Adrenal gland (tissue), 12 donors: Measurements from ENCODE around the gene MDC1. TPM values are rescaled to one million over a fixed set of nuclear protein-coding genes. Genes with fewer than 3 reads are reported as not detected.
A peak's percentile ranks its signal among the peaks of the same experiment; 100 is the strongest.

Experiments
- DNase-seq, 7 donors: peaks; one replicate each; pipeline ENCODE4 v3.0.0-alpha.2; 2019 to 2020
- H3K27ac ChIP-seq, 5 donors: fragments of 200-600 bp; sonication (generic) in 4 of 5; 1 replicate in 3 of 5; 2 replicates in 2 of 5; pipeline versions ENCODE4 v1.5.1 to v1.8.0; 2016 to 2020; ENCODE audit warnings: mild to moderate bottlenecking in 1 of 5
- H3K27me3 ChIP-seq: fragments of 200-600 bp; 2 replicates; pipeline ENCODE4 v1.8.0; 2021
- H3K36me3 ChIP-seq, 2 donors: fragments of 200-600 bp; replicated peaks in 1 of 2; 1 replicate in 1 of 2; 2 replicates in 1 of 2; pipeline versions ENCODE4 v1.5.1 to v1.8.0; 2018 to 2022
- H3K4me1 ChIP-seq, 2 donors: fragments of 200-600 bp; replicated peaks in 1 of 2; 1 replicate in 1 of 2; 2 replicates in 1 of 2; pipeline versions ENCODE4 v1.5.1 to v1.8.0; 2018 to 2021
- H3K4me3 ChIP-seq, 4 donors: fragments of 200-600 bp; sonication (generic) in 3 of 4; one replicate each; pipeline ENCODE4 v1.5.1; 2016 to 2018
- H3K9me3 ChIP-seq, 3 donors: fragments of 200-600 bp; sonication (generic) in 1 of 3; replicated peaks in 1 of 3; 1 replicate in 2 of 3; 2 replicates in 1 of 3; pipeline versions ENCODE4 v1.5.1 to v1.8.0; 2016 to 2021
- CTCF ChIP-seq, 6 experiments: fragments of 450-650 bp in 4 of 6; fragments of 200-600 bp in 2 of 6; sonication (generic) in 1 of 6; IDR thresholded peaks; 1 replicate in 5 of 6; 2 replicates in 1 of 6; pipeline versions ENCODE4 v1.5.1 to v1.8.0; 2016 to 2021; ENCODE audit warnings: antibody characterized with exemption in 6 of 6, mild to moderate bottlenecking in 2 of 6, moderate library complexity in 1 of 6
- POLR2A ChIP-seq, 2 donors: fragments of 450-650 bp; IDR thresholded peaks; one replicate each; pipeline ENCODE4 v1.6.1; 2017; ENCODE audit warnings: antibody characterized with exemption in 2 of 2, mild to moderate bottlenecking in 2 of 2, moderate library complexity in 1 of 2
- WGBS, 4 donors: extraction: QIAGEN DNeasy Blood & Tissue Kit in 2 of 4; methylation state at CpG; one replicate each; pipeline versions ENCODE4 v1.1.5 to v1.1.7; 2013 to 2017; 5-methylcytosine and 5-hydroxymethylcytosine counted together
- intact Hi-C, 2 donors: fragments of 100-400 bp; cut with DNase I; formaldehyde crosslinking; loops; one replicate each; pipeline versions ENCODE4 v1.14.1 to v1.15.0; 2022 to 2023
- polyA plus RNA-seq, 3 donors: library from polyadenylated mRNA; stranded (reverse); fragments of 200-250 nt in 2 of 3; fragments of 350-450 nt in 1 of 3; fragmentation: Illumina TruSeq in 1 of 3; extraction: RNeasy Lipid Tissue Mini Kit (QIAGEN cat#74804) in 1 of 3; gene quantifications; one replicate each; pipeline ENCODE4 v1.2.3, GENCODE V29; 2013 to 2014
- total RNA-seq, 9 donors: library from RNA; depleted of rRNA in 4 of 9; stranded (reverse); fragments of >200 nt in 4 of 9; fragments of 120-200 nt in 1 of 9; fragmentation: NEBNext Ultra II Directional in 1 of 9; extraction: Animal tissue kit (Norgen Biotek cat#: 25700) in 1 of 9; gene quantifications; one replicate each; pipeline versions ENCODE4 v1.1.0 to v1.2.4, GENCODE V29; 2013 to 2023
- donor health status: healthy with polysubstance abuse.
- donor health status: Bipolar disorder and iron deficiency.
- donor health status: DM: yes; HTN: yes; CAD: no.
- donor health status: DM: no; HTN: no; CAD: no.
- donor health status: DM: no; HTN: no; CAD: no.
- donor health status: DM: yes; HTN: yes; CAD: no.

The MDC1 gene
- total and polyA plus RNA-seq, 12 donors, result 2.8 to 27.6 (median 18.9) TPM

GRCh38 chr6:30686908-30687658 is 30.0 kb downstream of the MDC1 start:
- Histone ChIP-seq H3K36me3 (no peaks in the 10 kb centered on the region), H3K27me3 (no peaks in the 10 kb centered on the region), H3K27ac (peak overlapping the region; percentile 94 to 98 (median 95)), H3K4me1 (peaks cover 50 to 69% of the 10 kb centered on the region in 2 donors), H3K9me3 (no peaks in the 10 kb centered on the region), H3K4me3 (peak overlapping the region; percentile 29 to 87 (median 78))
- peak; percentile 90 to 97 (median 95) for DNase-seq
- TF ChIP-seq CTCF (IDR thresholded peaks at IDR 0.05), result peak in 2 of 6 experiments; percentile 9 to 11
- TF ChIP-seq POLR2A (IDR thresholded peaks at IDR 0.05), result peak; percentile 9 to 52
- WGBS, 4 donors, result 0 to 2% (median 1%) methylated on average over 16 to 52 of the region's 52 CpGs
- intact Hi-C loops, result loop anchor here (2.0 kb wide), 1 partner anchor 34 kb away; the partner anchor contains the start of gene TUBB (in 2 of the 2)

DNA sequence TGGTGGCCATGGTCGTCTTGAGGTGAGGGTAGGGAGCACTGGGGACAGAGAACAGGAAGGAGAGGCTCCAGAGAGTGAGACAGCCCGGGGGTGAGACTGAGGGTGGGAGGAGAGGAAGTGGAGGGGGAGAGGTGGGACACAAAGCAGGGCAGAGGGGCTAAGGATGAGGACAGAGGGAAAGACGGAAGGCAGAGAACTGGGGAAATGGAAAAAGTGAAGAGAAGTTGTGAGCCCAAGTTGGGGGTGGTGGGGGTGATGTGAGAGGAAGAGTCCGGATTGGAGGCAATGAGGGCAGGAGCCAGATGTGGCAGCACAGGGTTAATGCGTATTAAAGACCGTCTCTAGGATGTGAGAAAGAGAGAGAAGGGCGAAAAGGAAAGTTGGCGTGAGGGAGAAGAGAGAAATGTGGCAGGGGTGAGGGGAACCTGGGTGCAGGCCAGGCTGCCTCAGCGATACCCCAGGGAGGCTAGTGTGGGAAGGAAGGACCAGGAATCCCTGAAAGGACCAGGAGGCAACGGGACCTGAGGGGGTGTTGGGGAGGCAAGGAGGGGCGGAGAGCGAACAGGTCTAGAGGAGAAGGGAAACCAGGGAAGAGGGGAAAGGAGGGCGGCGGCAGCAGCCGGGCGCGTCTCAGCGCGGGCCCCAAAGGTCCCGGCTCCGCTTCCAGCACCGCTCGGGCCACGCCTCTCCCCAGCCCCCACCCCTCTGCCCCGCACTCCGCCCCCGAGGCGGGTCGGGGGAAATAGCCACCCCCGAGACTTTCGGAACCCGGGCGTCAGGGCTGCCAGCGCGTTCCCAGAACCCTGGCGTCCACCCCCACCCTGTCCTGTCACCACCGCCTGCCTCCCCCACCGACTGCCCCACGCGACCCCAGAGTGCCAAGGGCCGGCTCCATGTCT is 30.8 kb downstream of the MDC1 start, which contains the start of gene PPP1R18:
TSS of gene PPP1R18 (minus strand) at position 637 of the 899 bp plus-strand sequence. CDS start at position 10, 627 bp downstream.
- 2 to 9% (median 5%) methylated on average over 13 to 41 of the region's 41 CpGs for WGBS, 4 donors
- DNase-seq, result peak in 6 of 7 donors; percentile 82 to 87 (median 84)
- H3K4me3 ChIP-seq, result peak within 1 kb of the TSS; percentile 29 to 87 (median 78)
- no peaks in the 10 kb centered on the region for H3K36me3 ChIP-seq
- H3K9me3 ChIP-seq, result no peaks in the 10 kb centered on the region
- no peaks in the 10 kb centered on the region for H3K27me3 ChIP-seq
- TF ChIP-seq POLR2A (IDR thresholded peaks at IDR 0.05) (peak in 1 of 2 donors; percentile 40), CTCF (IDR thresholded peaks at IDR 0.05) (no peak)
- H3K4me1 ChIP-seq, result peaks cover 56 to 75% of the 10 kb centered on the region in 2 donors
- peak within 1 kb of the TSS; percentile 94 to 98 (median 95) for H3K27ac ChIP-seq
- intact Hi-C loops, result loop anchor here (2.0 kb wide), 1 partner anchor 35 kb away; the partner anchor contains the start of gene TUBB (in 2 of the 2)

DNA sequence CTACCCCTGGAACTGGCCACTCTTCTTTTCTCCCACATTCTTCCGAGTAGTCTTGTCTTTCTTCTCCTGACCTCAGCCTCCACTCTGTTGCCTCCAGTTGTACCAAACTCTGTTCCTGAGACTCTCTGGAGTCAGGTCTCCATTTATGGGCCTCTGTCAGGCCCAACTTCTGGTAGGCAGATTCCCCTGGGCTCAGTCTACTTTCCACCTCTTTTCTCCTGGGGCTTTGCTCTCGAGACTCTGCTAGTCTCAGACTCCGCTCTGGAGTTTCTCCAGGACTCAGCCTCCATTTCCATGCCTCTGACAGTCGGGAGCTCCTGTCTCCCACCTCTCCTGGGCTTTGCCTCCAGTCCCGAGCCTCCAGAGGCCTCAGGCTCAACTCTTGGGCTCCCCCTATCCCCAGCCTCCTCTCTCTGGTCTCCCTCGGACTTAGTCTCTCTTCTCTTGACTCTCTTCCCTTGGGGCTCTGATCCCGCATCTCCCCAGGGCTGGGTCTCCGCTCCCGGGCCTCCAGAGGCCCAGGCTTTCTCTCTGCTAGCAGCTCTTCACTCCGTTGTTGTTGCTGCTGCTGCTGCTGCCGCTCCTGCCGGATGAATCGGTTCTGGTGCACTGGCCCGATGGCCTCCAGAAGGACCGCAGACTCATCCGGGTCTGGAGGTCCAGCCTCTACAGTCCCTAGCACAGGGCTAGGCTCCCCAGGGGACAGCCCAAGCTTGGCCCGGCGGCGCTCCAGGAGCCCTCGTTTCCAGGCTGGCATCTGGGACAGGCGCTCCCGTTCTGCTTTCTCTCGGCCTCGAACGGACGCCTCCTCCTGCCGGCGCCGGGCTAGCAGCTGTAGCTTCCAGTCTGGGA is 31.7 kb downstream of the MDC1 start:
- TF ChIP-seq CTCF (IDR thresholded peaks at IDR 0.05) (no peak), POLR2A (IDR thresholded peaks at IDR 0.05) (no peak)
- Histone ChIP-seq H3K27me3 (no peaks in the 10 kb centered on the region), H3K36me3 (no peaks in the 10 kb centered on the region), H3K9me3 (no peaks in the 10 kb centered on the region), H3K27ac (peak overlapping the region in 4 of 5 donors; percentile 94 to 98 (median 96)), H3K4me1 (peaks cover 53 to 79% of the 10 kb centered on the region in 2 donors), H3K4me3 (peak overlapping the region in 2 of 4 donors; percentile 72 to 87)
- 52 to 67% (median 56%) methylated on average over 19 to 29 of the region's 29 CpGs for WGBS, 4 donors
- intact Hi-C loops, result loop anchor here (2.0 kb wide), 1 partner anchor 35 kb away; the partner anchor contains the start of gene TUBB (in 2 of the 2)
- DNase-seq, result no peak
